Measurements from ENCODE around the gene CD300LB.

GRCh38 chr17:74516561-74517328 lies 14.5 kb downstream of the CD300LB start:
- TF ChIP-seq EP300 (IDR thresholded peaks at IDR 0.05) (no peak), CTCF (IDR thresholded peaks at IDR 0.05) (no peak), POLR2A (IDR thresholded peaks at IDR 0.05) (no peak), POLR2AphosphoS5 (IDR thresholded peaks at IDR 0.05) (no peak)

Measured in stomach (tissue), 4 donors.